Stimulated activated CD8-positive, alpha-beta memory T cell treated with anti-CD3 and anti-CD28 coated beads, Interleukin-12 subunit alpha, Interleukin-12 subunit beta, amount 100 ng/mL, for 1 hour (primary cell): Measurements from ENCODE around the gene STARD7.
"Not testable (repeated sequence)": the region's sequence is repeated elsewhere in the genome, so short reads cannot be mapped to it uniquely, and the experiment has no call there.

ENCODE experiments used
- DNase-seq: peaks from one replicate; pipeline ENCODE4 v3.0.0-alpha.2; 2020; ENCODE audit warnings: low read depth

STARD7 gene

DNA sequence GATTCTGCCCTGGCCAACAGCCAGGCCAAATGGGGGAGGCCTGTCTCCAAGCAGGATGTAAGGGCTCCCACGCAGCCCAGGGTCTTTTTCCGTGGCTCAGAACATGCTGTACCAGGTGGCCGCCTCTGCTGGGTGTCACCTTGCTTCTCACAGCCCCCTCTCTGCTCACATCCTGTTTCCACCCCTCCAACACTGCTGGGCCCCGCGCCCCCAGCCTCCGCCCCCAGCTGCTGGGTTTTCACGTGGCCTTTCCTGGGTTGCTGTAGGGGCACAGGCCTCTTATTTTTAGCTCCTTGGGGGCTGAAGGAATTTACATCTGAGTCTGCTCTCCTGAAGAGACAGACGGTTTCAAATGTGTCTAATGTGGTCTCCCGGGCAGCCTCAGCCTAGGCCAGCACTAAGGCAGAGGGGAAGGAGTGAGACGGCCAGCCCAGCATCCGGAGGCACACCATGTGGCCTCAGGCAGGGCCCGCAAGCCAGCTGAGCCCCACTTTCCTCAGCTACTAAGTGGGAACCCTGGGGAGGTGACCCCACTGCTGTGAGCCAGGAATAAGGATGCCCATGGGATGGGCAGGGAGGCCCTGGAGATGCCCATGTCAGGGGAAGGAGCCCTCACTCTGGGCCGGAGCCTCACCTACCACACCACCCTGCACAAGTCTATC, 44.7 kb downstream of the STARD7 start:
- no peak for DNase-seq

- no peak for DNase-seq
These were observed 45.2 kb downstream of the STARD7 start for GRCh38 chr2:96163415-96163767.

GRCh38 chr2:96161898-96162297, 46.7 kb downstream of the STARD7 start:
- no peak for DNase-seq

DNA sequence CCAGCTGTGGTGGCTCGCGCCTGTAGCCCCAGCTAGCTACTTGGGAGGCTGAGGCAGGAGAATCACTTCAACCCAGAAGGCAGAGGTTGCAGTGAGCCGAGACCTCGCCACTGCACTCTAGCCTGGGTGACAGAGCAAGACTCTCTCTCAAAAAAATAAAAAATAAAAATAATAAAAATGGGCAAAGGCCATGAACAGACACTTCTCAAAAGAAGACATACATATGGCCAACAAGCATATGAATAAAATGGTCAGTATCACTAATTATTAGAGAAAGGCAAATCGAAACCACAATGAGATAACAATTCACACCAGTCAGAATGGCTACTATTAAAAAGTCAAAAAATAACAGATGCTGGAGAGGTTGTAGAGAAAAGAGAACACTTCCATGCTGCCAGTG, 48.3 kb downstream of the STARD7 start:
- DNase-seq, result not testable (repeated sequence)

DNA sequence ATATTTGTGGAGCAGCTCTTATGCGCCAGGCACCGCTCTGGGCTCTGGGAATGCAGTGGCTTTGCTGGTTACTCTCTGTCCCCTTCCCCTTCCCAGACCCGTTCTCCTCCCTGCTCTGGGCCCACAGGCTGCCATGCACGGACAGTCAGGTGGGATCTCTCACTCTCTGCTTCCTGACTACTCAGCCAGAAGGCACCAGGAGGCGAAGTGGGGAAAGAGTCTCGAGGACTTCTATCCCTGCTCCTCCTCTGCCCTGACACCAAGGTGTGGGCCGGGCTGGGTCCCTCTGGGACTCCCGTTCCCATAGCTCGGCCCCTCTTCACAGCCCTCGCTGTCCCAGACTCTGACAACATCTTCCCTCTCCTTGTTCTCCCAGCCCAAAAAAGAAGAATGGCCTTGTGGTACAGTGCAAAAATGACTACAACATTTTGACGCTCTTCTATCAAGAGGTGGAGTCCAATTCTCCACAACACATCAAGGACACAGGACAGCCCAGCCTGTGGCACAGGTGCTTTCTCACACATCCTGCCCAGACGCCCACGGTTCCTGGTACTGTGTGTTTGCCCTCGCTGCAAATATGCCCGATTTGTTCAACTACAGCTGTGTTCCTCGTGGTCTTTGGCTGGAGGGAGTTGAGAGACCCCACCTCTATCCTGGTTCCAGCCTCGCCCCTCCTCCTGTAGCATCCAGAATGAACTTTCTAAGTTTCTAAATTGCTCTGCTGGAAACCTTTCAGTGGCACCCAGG, 49.4 kb downstream of the STARD7 start:
- DNase-seq, result no peak

GRCh38 chr2:96158554-96158940, 50.1 kb downstream of the STARD7 start:
- DNase-seq, result no peak

DNA sequence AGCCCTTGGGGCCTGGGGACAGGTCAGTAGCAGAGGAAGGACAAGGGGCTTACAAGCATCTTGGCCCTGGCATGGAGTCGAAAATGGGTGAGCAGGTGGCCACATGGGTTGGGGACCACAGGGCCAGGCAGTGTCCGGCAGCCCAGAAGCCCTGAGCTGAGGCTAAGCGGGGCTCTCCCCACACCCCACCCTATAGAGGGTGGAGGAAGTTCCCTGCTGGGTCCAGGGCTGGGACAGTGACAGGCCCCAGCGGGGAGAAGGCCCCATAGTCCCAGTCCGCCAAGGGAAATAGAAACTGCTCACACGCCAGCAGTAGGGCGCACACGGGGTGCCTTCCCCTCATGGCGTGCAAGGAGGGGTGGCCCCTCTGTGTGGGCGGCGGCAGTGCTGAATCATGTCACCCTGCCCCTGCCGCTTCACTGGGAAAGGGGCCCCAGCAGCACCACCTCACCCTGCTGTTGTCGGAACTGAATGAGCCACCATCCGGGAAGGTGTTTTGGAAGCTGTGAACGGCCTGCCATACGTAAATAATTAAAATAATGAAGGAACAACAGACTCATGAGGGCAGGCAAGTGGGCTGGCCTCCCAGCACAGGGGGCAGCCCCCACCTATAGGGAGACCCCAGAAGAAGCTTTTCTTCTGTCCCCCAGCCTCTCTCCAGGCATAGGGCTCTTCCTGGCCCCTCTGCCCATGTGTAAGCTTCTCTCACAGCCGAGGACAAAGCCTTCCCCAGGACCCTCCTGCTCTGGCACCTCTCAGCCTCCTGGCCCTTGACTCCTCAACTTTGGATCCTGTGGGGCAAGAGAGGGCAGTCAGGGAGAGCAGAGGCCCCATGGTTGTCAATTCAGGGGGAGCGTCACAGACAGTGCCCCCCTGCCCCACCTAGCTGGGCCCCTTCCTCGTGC, 50.7 kb downstream of the STARD7 start:
- DNase-seq, result peak; percentile 75

DNA sequence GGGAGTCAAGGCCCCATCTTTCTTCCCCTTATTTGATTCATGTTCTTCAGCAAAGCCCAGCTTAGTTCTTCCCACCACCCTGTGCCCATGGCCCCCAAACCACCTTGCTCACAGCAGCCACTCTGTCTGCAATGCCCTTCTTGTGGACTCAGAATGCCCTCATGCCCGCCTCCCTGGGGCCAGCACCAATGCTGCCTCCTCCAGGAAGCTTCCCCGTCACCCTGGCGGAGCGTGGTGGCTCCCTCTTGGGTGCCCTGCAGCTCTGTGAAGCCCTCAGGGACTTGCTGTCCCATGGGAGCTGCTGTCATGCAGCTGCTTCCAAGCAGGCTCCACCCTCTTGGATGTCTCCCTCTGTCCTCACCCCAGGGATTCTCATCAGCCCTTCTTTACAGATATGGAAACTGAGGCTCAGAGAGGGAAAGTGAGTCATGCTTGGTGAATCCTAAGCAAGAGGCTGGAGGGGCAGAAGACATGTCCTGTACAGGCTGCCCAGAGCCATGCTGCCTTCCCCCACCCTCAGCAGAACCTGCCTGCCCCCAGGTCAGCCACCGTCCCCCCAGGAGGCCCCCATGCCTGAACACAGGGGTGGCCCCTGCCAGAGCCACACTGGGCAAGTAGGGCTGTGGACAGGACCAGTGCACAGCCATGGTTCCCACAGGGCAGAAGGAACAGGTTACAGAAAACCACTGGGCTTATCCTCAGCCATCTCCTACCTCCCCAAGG, 51.5 kb downstream of the STARD7 start:
- no peak for DNase-seq

DNA sequence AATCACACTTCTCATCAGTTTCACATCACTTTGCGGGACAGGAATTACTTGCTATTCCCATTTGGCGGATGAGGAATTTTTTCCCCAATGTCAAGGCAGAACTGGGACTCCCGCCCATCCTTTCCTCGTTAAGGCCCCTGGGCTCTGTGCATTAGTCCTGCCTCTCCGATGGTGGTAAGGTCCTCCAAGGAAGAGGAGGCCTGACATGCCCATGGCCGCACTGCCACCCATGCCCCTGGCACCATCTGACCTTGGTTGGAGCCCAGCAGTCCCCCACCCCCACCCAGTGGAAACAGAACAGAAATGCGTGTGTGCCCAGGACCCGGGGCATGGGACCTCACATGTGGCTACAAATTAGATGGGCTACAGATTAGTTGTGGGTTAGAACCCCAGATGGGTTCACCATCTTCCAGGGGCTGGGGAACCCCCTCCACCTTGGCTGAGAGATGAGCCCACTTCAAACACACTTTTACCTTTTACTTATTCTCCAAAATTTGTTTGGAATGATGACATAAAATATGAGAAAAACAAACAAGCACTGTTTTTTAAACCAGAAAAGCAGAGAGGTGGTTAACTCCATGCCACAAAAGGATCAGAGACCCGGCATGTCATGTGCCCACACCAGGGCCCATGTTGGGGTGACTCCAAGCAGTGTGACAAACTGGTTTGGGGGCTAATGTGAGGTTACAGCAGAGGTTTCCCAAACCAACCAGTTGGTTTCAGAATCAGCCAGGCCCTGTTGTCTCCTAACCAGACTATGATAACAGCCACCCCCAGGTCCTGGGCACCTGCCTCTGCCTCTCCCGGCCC, 52.4 kb downstream of the STARD7 start:
- no peak for DNase-seq

- no peak for DNase-seq
These were observed 53.9 kb downstream of the STARD7 start for GRCh38 chr2:96154506-96155380.

DNA sequence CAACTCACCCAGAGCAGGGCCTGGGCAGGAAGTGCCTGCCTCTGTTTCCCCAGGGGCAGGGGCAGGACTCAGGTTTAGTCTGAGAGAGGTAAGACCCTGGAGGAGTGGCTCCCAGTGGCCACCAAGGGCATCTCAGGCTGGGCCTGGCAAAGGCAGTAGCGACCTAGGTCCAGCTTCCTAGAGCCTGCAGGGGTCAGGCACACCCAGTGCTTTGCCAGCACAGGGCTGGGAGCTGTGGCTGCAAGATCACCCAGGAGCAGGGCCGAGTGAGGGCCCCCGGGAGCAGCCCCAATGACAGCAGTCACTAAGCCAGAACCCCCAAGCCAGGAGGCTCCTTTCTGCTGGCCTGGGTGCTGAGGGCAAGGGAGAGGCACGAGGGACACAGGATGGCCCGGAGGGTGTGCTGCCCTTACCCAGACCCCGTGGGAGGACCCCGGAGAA, 54.6 kb downstream of the STARD7 start:
- DNase-seq, result no peak

GRCh38 chr2:96153291-96153713, 55.3 kb downstream of the STARD7 start:
- DNase-seq, result no peak

- no peak for DNase-seq
These were observed 56.1 kb downstream of the STARD7 start for GRCh38 chr2:96152304-96153161.

GRCh38 chr2:96151595-96152303, 56.9 kb downstream of the STARD7 start:
- DNase-seq, result no peak

- DNase-seq, result no peak
These were observed 57.6 kb downstream of the STARD7 start for GRCh38 chr2:96150791-96151594.

DNA sequence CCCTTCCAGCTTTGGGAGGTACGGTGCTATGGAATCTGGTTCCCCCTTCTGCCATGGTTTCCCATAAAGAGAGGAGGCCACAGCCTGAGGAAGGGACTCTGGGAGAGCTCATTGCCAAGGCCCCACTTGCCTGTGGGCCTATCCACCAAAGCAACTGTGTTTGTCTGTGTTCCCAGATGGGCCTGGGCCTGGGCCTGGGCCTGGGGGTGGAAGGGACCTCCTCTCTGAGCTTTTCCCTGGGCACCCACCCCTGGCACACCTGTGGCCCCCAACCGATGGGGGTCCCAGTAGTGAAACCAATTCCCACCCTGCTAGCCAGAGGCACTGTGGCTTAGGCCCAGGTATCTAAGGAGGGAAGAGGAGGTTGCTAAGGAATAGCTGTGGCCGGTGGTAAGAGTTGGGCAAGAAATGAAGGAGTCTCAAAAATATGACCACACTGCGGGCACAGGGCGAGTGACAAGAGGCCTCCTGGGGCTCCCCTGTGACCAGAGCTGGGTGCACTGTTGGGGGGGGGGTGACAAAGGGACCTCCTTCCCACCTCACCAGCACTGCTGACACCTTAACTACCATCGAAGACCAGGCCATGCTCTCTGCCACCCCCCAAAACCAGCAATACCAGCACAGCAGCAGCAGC, 58.5 kb downstream of the STARD7 start:
- no peak for DNase-seq
